CD4-positive, alpha-beta T cell treated with Interleukin-17A for 1 hour (primary cell): Measurements from ENCODE around the gene PRKG1.
"Not testable (repeated sequence)": the region's sequence is repeated elsewhere in the genome, so short reads cannot be mapped to it uniquely, and the experiment has no call there.

ENCODE experiments used
- DNase-seq: peaks from one replicate; pipeline ENCODE4 v3.0.0-alpha.2; 2020

Gene PRKG1

GRCh38 chr10:51341745-51342144, 267.5 kb downstream of the PRKG1 start:
- DNase-seq, result peak; percentile 4

DNA sequence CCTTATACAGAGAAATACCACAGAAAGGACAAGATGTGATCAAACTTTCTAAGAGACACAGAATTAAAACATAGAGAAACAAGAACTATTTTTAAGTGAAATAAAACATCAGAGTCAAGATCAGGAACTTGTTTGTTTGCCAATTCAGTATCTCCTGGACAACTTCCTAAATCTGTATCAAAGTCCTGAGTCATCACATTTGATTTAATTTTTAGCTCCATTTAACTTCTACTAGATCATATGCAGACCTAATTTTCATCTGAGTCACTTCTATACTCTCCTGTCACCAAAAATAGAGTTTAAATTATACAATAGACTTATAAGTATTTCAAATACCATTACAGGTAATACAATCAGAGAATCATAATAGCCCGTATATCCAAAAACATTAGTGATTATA, 268.1 kb downstream of the PRKG1 start:
- DNase-seq, result no peak

GRCh38 chr10:51343391-51343790, 269.1 kb downstream of the PRKG1 start:
- no peak for DNase-seq

- DNase-seq, result no peak
Measured at GRCh38 chr10:51344371-51344770, 270.1 kb downstream of the PRKG1 start.

DNA sequence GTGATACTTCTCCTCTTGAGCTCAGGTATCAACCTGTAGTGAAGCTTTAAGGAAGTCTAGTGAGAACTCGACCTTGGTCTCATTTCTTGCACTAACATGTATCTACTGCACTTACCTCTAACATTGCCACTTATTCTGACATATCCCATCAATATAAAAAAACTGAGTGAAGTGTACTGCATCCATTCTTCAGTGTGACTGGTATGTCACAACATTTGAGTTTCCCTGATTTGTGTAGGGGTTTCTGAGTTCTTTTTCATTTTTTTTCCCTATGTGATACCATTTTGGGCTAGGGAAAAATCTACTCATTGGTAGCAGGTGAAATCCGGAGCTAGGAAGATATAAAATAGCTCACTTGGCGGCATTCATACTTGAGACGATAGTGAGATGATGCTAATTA, 274.3 kb downstream of the PRKG1 start:
- DNase-seq, result no peak

GRCh38 chr10:51357170-51357569, 282.9 kb downstream of the PRKG1 start:
- DNase-seq, result no peak

DNA sequence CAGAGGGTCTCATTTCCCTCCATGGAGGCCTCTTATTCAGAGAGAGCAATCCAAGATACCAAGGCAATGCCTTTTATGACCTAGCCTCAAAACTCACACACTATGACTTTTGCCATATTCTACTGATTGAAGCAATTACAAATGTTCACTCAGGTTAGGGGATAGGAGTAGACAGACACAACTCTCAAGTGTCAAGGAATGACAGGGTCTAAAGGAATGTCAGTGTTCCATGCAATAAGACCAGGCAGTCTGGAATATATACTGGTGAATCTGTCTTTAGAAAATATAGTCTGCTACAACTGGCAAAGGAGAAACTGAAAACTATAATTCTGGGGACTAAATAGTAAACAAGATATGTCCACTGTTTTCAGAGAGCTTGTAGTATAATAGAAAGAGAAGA, 283.9 kb downstream of the PRKG1 start:
- no peak for DNase-seq

DNA sequence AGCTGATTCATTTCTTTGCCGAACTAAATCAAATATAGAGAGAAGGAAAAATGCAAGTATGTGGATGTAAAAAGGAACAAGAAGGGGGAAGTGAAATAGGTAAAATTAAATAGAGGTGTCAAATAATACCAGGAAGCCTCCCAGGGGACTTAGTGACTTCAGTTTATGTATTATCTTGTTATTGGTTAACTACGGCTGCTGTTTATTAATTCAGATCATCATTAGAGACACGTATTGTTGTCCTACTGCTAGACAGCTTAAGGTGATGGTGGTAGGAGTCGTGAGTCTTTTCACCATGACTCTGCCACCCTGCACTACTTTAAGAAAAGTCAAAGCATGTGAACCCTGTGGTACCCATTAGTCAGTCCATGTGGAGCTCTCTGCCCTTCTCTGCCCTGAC, 289.1 kb downstream of the PRKG1 start:
- DNase-seq, result no peak

- DNase-seq, result no peak
Measured at GRCh38 chr10:51364674-51365073, 290.4 kb downstream of the PRKG1 start.

- DNase-seq, result no peak
Measured at GRCh38 chr10:51366044-51366443, 291.8 kb downstream of the PRKG1 start.

DNA sequence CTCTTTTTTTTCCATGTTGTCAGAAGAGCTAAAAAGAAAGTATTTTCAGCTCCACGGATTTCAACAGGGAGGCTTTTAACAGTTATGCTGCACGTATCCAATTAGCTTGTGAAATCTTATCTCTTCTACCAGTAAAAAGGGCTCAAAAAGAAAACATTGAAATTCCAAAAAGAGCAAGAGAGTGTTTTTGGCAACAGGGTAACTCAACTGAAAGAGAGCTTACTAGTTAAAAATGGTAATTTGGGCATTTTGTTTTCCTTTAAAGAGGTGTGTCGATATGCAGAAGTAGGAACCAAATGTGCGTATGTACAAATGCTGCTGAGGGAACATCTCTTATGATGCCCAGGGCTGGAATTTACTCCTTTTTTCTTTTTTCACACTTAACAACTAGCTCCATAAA, 292.8 kb downstream of the PRKG1 start:
- DNase-seq, result no peak

DNA sequence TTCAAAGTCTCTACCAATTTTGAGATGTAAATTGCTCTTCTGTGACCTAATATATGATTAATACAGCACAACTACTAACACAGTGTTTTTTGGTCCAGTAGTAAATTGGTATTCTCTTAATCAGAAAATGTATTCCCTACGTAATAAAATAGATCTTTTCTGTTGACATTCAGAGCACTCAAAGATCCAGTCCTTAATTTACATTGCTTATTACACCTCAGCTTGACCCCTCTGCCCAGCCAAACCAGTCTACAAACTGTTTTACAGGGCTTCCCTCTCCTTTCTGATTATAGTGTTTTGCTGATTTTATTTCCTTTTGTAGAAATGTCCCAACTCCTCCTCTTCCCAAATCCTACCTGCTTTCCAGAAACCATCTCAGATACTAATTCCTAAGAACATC, 293.4 kb downstream of the PRKG1 start:
- DNase-seq, result no peak

GRCh38 chr10:51368943-51369342, 294.7 kb downstream of the PRKG1 start:
- DNase-seq, result no peak

- DNase-seq, result no peak
Measured at GRCh38 chr10:51369903-51370302, 295.6 kb downstream of the PRKG1 start.

GRCh38 chr10:51371743-51372142, 297.5 kb downstream of the PRKG1 start:
- no peak for DNase-seq

DNA sequence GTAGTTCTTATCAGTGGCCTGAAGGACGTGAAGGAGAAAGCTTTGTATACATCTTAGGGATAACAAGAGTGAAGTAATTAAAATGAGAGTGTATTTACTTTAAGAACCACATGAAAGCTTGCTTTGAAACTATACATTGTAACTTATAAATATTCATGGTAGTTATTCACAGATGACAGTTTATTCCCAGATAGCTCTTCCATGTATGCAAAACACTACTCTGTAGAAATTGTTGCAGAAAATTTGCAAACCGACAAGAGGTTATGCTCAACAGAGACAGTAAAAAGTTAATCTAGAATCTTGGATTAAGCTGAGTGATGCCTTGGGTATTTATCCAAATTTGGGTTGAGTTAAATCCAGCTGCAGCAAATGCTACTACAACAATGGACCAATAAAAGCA, 301.5 kb downstream of the PRKG1 start:
- no peak for DNase-seq

GRCh38 chr10:51377070-51377931, 303.0 kb downstream of the PRKG1 start:
- DNase-seq, result no peak

DNA sequence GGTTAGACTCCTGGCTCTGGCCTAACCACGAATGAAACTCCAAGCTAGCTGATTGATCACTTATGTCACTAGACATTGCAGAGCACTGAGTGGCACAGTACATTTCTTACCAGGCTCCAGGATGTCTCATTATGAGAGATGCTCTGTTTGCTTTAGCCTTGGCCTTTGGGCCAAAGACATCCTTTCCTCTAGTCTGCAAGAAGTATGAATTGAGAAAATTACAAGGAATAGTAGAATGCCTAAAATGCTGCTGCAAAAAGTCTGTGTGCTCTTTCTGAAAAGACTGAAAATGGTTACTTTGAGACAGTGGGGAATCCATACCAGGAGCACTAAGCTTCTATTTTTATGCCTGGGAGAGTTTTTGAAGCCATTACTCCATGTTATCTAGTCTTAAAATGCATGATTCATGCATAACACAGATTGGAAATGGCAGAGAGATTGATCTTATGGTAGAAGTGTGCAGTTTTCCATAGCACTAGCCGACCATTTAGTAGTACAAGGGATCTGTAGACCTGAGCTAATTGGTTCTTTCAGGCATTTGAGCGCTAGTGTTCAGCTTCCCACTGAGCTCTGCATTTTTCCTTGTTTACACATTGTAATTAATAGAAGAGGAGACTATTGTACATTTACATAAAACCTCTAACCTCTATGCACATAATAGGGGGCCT, 303.8 kb downstream of the PRKG1 start:
- no peak for DNase-seq

- DNase-seq, result no peak
Measured at GRCh38 chr10:51382181-51382580, 307.9 kb downstream of the PRKG1 start.

DNA sequence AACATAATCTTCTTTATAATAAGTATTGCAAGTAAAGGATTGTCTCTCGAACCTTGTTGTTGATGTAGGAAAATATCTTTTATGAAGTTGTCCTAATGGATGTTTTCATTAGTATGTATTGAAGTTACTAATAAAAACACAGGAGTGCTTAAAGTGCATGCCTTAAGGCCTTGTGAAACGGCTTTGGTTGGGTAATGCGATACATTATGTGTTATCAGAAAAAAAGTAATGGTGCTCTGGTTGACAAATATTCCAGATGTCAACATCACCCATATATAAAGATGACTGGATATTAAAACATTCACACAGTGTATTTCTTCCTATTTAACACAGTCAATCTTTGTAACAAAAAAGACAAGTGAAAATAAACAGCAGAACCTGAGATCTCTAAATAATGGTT, 310.7 kb downstream of the PRKG1 start:
- DNase-seq, result no peak

- DNase-seq, result no peak
Measured at GRCh38 chr10:51386248-51386885, 312.1 kb downstream of the PRKG1 start.

- peak; percentile 27 for DNase-seq
Measured at GRCh38 chr10:51389415-51390321, 315.4 kb downstream of the PRKG1 start.

GRCh38 chr10:51393006-51393405, 318.7 kb downstream of the PRKG1 start:
- DNase-seq, result not testable (repeated sequence)
